ENCODE results near the gene BAIAP2L2.
A peak's percentile ranks its signal among the peaks of the same experiment; 100 is the strongest.
"Not testable (repeated sequence)": the region's sequence is repeated elsewhere in the genome, so short reads cannot be mapped to it uniquely, and the experiment has no call there.

The BAIAP2L2 gene

DNA sequence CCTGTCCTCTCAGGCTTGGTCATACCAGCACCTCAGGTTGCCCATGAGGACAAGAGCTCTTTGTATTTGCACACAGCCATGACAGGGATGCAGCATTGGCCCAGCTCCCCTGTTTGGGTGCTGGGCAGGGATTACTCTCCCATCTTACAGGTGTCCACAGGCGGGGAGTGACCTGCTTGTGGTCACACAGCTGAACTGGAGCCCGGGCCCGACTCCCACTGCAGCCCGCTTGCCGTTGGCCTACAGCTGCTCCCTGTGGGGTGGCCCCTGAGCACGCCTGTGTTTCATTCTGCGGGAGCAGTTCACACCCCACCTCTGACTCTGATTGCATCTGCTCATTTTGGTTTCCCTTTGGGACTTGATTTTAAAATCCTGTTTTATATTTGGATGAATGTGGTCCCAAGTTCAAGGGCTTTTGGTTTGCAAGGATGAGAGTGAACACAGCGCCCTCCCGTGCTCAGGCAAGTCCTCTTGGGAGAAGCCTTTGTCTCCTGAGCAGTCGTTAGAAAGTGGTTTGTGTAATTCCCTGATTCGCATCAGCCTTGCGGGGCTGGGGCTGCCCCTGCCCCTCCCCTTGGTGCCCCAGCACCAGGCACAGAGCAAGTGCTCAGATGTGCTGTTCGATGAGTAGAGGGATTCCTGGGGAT lies 44.0 kb downstream of the BAIAP2L2 start:
- FAIRE-seq: no peak

DNA sequence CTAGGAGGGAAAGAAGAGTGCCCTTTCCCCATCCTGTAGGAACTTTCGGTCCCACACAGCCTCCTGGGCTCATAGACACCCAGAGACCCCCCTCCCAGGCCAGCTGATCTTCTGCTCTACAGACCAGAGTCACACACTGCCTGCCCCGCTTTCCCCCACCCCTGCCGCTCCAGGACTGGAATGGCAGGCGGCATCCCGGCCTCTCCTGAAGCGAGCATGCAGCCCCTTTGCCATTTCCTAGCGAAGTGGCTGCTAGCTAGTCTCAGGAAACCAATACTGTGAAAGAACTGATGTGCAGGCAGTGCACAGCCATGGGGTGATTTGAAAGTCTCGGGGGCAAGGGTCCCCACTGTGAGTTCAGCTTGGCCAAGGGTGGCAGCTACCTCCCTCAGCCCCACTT lies 44.9 kb downstream of the BAIAP2L2 start:
- no peak for FAIRE-seq

DNA sequence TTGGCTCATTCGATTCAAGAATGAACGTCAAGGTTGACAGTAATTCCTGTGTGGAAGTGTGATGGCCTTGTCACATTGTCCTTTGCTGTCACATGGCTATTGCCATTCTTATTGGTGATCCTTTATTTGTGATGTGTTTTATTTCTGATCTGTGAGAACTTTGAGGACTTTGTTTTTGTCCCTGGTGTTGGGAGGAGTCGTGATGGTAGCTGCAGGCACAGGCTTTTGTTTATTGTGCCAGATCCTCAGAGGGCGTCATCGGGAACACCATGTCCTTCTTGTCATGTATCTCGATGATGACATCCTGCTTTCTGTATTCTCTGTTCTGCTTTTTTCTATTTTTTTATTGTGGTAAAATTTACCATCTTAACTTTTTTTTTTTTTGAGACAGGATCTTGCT lies 47.7 kb downstream of the BAIAP2L2 start:
- FAIRE-seq: no peak

DNA sequence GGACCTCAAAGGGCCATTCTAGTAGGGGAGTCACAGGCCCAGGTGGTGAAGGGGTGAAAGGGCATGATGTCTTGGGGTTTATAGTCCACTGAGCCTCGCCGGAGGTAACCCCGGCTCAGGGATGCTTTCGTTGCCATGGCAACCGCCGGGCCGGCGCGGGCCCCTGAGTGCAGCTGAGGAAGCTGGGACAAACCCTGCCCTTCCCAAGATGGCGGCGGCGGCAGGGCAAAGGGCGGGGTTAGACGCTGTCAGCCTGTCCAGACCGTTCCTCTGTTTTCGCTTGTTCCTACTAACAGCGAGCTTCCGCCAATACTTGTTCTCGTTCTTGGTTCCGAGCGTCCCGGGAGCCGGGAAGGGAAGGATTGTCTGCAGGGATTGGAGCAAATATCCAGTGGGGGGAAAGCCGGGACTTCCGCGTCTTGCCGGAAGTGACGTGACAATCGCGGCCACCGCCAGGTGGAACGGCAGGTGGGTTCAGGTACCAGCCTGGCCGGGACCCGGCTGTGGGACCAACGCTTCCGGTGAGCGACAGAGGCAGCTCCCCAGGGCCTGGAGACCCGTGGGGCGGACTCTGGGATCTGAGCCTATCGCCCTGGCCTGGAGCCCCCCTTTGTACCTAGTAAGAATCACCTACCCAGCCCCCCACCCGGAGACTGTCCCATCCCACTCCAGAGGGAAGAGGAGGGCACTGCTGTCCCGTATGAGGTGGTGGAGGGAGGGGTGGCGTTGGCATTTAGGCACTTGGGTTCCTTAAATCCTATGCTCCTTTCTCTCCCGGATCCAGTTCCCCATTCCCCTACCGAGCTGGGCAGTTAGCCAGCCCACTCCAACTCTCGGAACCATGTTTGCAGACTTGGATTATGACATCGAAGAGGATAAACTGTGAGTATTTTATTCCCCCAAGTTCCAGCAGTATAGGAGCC lies 53.3 kb downstream of the BAIAP2L2 start, which contains the start of gene PICK1:
Gene PICK1 (plus strand): TSS at position 436 of the 923 bp plus-strand sequence. CDS start 406 bp downstream, at position 842.
- peak; percentile 91 for FAIRE-seq

DNA sequence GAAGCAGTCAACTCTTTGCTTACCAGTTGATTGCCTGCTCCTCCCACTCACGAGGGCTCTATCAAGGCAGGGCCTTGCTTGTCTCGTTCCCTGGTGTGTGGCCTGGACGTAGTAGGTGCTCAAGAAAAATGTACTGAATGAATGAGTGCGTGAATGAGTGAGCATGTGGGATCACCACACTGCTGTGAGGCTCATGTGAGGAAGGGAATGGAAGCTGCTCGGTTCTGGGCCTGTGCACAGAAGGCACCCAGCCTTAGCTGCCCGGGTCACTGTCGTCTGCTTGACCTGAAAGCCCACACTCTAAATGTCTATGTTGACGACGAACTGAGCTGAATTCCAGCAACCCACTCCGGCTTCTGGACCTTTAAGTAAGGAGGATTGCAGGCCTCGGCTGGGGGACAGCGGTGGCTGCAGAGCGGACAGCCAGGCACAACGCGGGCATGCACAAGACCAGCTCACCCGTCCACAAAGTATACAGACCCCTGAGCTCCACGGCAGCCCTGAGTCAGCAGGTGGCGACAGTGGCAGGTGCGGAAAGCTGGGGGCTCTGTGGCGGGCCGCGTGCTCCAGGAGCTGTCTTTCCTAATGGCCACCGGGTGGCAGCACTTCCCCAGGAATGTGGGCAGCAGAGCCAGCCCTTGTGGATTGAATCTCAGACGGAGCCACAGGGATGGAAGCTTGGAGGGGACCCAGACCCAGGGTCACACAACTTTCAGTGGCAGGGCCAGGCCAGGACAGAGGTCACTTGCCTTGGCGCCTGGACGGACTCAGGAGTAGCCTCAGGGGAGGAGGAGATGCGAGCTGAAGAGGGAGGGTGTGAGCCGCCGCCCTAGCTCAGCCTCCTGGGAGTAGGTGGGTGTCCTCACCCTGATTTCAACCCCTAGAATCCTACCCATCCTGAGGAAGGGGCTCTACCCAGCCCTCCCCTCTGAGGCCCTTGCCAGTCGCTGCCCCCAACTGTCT lies 58.3 kb downstream of the BAIAP2L2 start:
- FAIRE-seq: no peak

DNA sequence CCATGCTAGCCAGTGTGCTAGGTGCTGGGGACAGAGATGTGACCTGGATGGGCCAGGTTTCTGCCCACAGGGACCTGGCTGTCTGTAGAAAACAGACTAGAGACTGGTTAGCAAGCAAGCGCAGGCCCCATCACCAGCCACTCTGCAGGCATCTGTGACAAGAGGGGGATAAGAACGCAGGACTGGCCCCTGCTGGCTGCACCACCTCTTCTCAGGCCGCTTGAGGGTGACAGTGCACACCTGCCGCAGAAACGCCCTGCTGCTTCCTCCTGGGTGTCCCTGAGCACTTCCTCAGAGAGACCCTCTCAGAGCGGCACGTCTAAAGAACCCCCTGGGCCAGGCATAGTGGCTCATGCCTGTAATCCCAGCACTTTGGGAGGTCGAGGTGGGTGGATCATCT lies 59.2 kb downstream of the BAIAP2L2 start:
- FAIRE-seq: no peak

DNA sequence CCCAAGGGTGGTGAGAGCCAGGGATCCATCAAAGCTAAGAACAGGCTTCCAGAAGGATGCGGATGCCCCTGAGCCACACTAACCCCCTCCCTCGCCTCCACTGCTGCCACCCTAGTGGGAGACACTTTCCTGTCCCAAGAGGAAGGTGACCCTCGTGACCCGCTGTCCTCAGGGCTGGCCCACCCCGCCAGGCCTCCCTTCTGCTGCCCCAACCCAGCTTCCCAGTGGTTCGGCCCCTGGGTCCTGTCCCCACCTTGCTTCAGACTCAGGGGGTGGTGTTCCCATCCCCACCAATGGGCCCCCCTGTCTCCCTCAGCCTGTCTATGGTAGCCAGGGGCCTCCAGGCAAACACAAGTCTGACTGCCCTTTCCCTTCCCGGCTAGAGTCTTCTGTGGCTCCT lies 59.8 kb downstream of the BAIAP2L2 start:
- no peak for FAIRE-seq

DNA sequence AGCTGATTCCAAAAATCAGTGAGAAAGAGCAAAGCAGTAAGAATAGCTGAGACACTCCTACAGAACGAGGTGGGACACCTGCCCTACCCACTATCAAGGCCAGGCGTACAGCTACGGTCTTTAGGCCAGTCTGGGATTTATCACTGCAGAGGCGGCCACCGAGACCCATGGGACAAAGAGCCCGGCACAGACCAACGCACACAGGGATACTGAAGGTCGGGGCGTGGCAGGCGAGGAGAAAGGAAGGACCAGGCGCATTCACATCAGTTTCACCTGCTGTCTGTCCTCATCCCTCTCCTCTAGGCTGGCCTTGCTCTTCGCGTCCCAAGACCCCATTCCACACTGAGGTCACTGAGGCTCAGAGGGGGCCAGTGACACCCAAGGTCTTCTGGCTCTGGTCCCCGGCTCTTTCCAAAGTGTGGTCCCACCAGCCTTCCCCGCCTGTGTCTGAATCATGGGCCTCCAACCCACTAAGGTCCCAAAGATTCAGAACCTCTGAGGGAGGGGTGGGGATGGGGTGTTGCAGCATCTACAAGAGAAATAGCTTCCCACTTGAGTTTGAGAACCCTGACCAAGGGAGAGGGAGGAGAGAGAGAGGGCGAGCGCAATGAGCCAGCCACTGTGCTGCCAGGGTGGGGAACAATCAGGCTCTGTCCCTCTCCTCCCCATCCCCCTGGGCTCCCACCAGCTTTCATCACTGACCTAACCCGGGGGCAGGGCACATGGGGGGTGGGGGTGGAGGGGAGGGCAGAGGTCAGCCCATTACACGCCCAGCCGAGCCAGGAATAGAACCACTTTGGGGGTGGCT lies 60.5 kb downstream of the BAIAP2L2 start:
- no peak for FAIRE-seq

DNA sequence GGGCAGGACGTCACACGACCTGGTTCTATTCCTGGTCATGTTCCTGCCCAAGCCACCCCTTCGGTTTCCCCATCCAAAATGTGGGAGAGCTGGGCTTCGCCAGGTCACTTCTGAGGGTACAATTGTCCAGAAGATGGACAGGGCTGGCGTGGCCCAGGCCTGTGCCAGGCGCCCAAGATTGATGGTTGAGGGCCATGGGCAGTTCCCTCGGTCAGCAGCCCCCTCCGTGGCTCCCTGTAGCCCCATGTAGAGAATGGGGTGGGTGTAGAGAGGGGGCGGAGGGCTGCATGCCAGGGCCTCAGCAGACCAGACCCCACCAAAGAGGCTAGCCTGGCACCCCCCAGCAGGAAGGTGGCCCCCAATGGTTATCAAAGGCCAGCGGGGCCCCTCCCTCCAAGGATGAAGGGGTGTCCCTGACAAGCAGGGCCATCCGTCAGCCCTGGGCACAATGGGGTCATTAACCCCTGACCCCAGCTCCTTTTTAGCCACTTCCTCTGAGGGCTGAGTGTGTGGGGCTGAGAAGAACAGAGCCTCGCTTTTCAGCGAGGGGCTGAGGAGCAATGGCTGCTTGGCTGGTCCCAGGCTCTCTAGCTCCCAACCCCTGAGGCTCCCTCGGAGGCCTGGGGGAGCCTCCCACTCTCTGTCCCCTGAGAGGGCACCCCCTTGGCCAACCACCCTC lies 64.3 kb downstream of the BAIAP2L2 start:
- no peak for FAIRE-seq

DNA sequence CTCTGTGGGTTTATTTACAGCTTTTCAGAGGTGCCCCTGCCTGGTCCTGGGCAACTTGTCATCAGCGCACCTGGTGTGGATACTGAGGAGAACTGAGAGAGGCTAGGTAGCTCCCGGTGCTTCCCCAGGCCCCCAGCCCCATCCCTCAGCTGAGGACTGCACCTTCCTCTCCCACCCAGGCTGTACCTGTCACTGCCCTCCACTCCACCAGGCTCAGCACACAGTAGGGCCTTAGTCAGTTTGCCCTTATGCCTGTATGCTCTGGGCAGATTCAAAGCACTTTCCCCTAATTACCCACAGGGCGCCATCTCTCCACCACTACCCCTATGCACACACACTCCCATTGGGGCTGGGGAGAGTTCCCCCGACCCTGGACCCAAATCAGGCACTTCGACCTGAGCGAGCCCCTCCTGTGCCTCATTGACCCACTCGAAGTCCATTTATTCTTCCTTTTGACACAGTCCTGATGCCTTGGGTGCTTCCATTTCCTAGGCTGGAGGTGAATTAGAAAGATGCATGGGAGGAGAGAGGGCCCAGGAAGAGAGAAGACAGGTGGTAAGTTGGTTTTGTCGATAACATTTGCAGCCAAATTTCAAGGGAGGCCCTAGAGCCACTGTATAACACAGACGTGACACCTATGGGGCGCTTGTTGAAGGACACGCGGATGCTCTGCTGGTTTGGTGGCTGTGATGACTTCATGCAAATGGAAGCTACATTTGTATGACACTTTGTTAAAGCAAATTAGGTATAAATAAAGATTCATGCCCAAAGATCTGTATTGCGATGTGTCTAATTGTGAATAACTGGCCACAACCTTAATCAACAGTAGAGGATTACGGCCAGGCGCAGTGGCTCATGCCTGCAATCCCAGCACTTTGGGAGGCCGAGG lies 67.1 kb downstream of the BAIAP2L2 start:
- FAIRE-seq: no peak

DNA sequence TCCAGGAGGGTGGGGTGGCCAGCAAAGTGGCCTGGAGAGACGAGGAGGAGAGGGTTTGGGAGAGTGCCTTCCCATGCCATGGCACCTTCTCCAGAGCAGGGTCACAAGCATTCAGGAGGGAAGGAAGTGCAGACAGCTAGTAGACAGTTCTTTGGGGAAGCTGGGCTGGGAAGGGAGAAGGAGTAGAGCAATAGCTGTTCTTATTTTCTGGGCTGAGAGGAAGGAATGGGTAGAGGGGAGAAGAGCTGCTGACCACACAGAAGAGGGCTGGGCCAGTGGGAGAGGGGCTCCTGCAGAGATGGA lies 68.0 kb downstream of the BAIAP2L2 start:
- FAIRE-seq: no peak

DNA sequence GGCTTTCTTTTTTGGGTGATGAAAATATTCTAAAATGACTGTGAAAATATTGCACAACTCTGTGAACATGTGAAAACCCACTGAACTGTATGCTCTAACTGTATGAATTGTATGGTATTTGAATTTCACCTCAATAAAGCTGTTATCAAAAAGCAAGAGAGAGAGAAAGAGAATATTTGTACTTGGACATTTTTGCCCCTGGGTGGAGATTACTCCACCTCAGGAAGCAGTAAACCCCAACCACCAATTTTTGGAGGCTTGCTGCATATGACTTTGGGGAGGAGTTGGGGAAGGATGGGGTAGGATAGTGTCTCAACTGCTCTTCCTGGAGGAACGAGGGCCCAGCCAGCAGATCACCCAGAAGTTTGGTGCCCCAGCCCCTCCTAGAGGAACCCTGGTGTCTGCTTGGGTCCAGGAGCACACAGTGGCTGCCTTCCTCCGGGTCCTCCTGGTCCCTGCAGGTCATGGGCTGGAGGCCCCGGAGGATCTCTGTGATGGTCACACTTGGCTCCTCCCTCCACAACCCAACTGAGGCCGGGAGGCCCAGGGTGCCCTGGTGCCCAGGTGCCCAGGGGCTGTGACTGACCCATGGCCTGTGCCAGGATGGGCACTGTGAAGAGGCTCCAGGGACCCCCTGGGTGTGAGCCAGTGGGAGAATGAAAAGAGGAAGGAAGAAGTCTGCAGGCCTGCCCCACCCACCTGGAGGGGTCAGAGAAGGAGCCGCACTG lies 68.6 kb downstream of the BAIAP2L2 start:
- no peak for FAIRE-seq

DNA sequence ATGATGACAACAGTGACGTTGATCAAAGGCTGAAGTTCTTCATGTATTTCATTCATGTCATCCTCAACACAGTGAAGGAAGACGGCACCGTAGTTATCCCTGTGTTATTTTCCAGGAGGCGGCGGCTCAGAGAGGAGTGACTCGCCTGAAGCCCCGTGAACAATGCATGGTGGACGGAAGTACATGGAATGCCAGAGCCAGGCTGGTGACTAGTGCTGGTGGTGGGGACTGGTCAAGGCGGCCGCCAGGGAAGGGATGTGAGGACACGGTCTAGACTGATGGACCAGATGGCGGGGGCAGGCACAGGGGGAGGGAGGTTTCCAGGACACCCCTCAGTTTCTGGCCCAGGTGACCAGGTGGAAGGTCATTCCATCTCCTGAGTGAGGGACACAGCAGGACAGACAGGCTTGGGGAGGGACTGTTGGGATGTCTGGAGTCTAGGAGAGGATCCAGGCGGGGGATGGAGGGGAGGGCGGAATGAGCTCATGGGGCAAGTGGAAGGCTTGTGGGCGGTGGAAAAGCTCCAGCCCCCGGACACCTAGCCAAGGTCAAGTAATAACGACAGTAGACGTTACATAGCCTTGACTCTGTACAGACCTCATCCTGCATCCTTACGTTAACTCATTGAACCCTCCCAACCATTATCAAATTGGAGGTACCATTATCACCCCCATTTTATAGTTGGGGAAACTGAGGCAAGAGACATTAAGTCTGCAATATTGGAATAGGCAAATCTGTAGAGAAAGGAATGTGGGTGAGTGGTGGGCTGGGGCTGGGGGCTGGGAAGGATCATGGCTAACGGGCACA lies 69.3 kb downstream of the BAIAP2L2 start:
- FAIRE-seq: no peak

DNA sequence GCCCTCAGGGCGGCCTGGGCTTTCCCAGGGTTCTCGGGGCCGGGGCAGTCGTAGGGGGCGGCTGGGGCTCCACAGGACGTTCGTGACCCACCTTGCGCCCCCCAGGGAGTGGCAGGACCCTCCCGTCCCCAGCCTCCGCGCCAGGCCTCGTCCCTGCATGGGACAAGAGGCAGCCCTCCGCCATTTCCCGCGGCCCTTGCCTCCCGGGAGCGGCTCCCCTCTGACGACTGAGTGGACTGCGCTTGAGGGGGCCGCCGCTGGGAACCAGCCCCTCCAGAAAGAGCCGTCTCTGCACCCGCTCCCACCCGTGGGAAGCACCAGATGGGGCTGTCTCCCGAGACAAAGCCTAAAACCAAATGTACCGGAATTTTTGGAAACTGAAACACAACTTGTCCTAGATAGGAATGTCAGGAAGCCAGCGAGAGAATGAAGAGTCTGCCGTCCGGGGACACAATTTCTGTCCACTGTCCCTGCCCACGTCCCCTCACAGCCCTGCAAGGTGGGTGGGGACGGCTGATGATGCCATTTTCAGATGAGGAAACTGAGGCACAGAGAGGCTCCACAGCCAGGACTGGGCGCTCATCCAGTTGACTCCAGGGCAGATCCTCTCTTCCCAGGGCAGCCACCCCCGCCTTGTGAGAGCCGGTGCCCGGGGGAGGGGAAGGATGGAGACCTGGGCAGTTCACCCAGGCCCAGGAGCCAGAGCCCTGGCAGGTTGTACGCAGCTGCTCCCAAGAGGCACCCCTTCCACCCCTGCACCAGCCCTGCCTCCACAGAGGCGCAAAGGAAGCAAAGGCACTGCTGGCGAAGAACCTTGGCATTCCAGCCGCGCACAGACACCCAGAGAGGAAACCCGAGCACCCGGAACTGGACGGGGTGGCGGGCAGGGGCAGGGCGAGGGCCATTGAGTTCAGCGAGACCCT lies 71.3 kb downstream of the BAIAP2L2 start:
- no peak for FAIRE-seq

DNA sequence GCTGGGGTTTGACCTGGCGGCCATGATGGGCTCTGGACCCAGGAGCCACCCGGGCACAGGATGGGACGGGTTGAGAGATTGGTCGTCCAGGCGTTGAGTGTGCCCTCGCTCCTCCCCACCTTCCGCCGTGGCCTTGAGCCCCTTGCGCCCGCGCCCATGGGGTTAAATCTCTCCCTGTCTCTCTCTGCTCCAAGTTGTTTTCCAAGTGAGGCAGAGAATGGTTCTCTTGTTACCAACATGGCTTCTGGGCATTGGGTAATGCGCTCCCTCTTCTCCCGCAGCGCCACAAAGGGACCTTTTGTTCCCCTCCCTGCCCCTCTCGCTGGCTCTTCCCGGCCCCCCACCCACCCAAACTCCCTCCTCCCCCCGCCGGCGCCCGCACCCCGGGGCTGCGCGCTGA lies 72.1 kb downstream of the BAIAP2L2 start:
- no peak for FAIRE-seq

DNA sequence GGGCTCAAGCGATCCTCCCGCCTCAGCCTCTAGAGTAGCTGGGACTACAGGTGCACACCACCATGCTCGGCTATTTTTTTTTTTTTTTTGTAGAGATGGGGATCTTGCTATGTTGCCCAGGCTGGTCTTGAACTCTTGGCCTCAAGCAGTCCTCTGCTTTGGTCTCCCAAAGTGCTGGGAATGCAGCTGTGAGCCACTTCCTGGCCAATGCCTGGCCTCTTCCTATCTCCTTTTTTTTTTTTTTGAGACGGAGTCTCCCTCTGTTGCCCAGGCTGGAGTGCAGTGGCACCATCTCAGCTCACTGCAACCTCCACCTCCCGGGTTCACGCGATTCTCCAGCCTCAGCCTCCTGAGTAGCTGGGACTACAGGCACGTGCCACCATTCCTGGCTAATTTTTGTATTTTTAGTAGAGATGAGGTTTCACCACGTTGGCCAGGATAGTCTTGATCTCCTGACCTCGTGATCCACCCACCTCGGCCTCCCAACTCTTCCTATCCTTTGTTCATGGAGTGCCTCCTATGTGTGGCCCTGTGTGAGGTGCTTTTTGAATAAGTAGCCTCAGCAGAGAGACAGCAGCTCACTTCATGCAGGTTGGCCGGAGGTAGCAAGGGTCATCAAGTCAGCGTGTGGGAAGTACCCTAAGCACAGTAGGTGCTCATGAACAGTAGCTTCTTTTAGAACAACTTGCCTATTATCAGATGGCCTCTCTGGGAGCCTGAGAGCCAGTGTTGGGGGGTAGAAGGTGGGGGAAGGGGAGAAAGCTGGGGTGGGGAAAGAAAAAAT lies 72.9 kb downstream of the BAIAP2L2 start:
- not testable (repeated sequence) for FAIRE-seq
